ENCODE data around the gene AP1G2. TPM values are rescaled to one million over a fixed set of nuclear protein-coding genes. Genes with fewer than 3 reads are reported as not detected.
"Not testable (repeated sequence)": the region's sequence is repeated elsewhere in the genome, so short reads cannot be mapped to it uniquely, and the experiment has no call there.

AP1G2 gene
- total and polyA plus RNA-seq, 5 donors from 2014 or later: 56.1 to 329 (median 84.4) TPM

DNA sequence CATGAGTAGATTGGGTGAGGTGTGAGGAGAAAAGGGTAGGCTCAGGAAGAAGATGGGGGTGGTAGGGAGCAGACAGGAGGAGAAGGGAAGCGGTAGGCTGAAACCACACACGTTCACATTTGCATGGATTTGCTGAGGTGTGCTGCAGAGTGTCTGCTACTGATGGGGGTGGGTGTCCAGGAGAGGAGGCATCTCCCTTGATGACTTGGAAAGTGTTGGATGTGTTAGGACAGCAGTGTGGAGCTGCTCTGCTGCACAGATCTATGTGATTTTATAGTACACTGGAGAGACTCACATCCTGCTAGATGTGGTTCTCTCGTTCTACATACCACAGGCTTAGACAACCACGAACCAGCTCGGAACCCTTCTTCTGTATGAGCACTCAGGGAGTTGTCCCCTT is 25.3 kb downstream of the AP1G2 start:
- ATAC-seq (ENCODE audit: low read depth in 2 of 2) (no peak), DNase-seq (no peak)
- Mint-ChIP-seq H3K36me3 (no peaks in the 10 kb centered on the region), H3K27me3 (peaks cover 15% of the 10 kb centered on the region), H3K4me3 (no peak overlapping the region), H3K27ac (no peak overlapping the region), H3K4me1 (no peaks in the 10 kb centered on the region), H3K9me3 (peaks cover 0 to 1% (median 0%) of the 10 kb centered on the region in 7 donors)
- Histone ChIP-seq H3K27me3 (ENCODE audit: control insufficient read depth, insufficient read depth, low read length) (no peaks in the 10 kb centered on the region), H3K27ac (ENCODE audit: insufficient read depth, low read length, poor library complexity, severe bottlenecking) (no peak overlapping the region), H3K9me3 (ENCODE audit: control insufficient read depth in 2 of 2, low read length in 2 of 2) (no peaks in the 10 kb centered on the region), H3K4me1 (ENCODE audit: control insufficient read depth, insufficient read depth, low read length, poor library complexity, severe bottlenecking) (no peaks in the 10 kb centered on the region), H3K4me3 (ENCODE audit: low read depth, low read length) (no peak overlapping the region), H3K36me3 (ENCODE audit: control insufficient read depth, insufficient read depth, low read length) (no peaks in the 10 kb centered on the region)

DNA sequence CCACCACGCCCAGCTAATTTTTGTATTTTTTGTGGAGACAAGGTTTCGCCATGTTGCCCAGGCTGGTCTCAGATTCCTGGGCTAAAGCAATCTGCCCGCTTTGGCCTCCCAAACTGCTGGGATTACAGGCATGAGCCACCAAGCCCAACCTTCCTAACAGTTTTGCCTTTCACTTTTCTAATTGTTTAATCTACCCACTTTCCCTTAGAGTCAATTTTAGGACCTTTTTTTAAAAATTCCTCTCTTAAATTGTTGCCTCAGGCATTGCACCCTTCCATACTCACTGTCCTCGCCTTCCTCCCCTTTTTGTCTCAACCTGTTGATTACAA is 27.5 kb downstream of the AP1G2 start:
- no peaks in the 10 kb centered on the region for H3K4me1 ChIP-seq (ENCODE audit: control insufficient read depth, insufficient read depth, low read length, poor library complexity, severe bottlenecking)
- no peak overlapping the region for H3K27ac Mint-ChIP-seq
- no peaks in the 10 kb centered on the region for H3K9me3 ChIP-seq (ENCODE audit: control insufficient read depth in 2 of 2, low read length in 2 of 2)
- no peak overlapping the region for H3K4me3 Mint-ChIP-seq
- no peaks in the 10 kb centered on the region for H3K36me3 ChIP-seq (ENCODE audit: control insufficient read depth, insufficient read depth, low read length)
- H3K27ac ChIP-seq (ENCODE audit: insufficient read depth, low read length, poor library complexity, severe bottlenecking): no peak overlapping the region
- no peaks in the 10 kb centered on the region for H3K4me1 Mint-ChIP-seq
- no peaks in the 10 kb centered on the region for H3K36me3 Mint-ChIP-seq
- peaks cover 15% of the 10 kb centered on the region for H3K27me3 Mint-ChIP-seq
- ATAC-seq (ENCODE audit: low read depth in 2 of 2) (no peak), DNase-seq (no peak)
- H3K27me3 ChIP-seq (ENCODE audit: control insufficient read depth, insufficient read depth, low read length): no peaks in the 10 kb centered on the region
- H3K4me3 ChIP-seq (ENCODE audit: low read depth, low read length): no peak overlapping the region
- peaks cover 0 to 1% (median 0%) of the 10 kb centered on the region in 7 donors for H3K9me3 Mint-ChIP-seq

DNA sequence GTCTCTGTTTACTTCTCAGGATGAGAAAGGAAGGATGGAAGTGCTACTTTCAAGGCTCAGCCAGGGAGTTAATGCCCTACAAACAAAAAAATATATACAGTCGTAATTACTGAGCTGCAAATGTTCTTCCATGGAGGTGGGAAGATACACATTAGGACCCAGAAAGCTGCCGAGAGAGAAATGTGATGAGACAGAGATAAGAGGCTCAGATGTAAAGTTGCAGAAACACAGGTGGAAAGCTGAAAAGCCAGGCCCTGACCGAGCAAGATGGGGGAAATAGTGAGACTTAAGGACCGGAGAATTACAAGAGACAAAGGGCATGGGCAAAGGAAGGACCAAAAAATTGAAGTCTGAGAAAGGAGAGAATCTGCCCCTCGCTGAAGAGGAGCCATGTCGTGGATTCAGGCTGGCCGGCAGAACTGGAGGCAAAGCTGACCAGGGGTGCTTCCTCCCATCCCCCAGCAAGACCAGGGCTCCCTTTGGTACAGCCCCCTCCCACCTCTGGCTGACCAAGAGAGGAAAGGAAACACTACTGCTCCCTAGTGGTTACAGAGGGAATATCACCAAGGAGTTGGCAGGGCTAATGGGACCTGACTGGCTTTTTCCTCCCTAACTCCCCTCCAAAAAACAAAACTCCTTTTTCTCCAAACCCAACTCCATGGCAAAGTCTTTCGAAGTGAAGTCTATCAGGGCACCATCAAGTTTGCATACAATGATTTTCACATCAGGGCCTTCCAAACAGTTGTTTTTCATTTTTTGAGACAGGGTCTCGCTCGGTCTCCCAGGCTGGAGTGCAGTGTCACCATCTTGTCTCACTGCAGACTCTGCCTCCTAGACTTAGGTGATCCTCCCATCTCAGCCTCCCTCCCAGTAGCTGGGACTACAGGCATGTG is 28.1 kb downstream of the AP1G2 start:
- Histone ChIP-seq H3K36me3 (ENCODE audit: control insufficient read depth, insufficient read depth, low read length) (no peaks in the 10 kb centered on the region), H3K9me3 (ENCODE audit: control insufficient read depth in 2 of 2, low read length in 2 of 2) (no peaks in the 10 kb centered on the region), H3K4me3 (ENCODE audit: low read depth, low read length) (no peak overlapping the region), H3K27ac (ENCODE audit: insufficient read depth, low read length, poor library complexity, severe bottlenecking) (no peak overlapping the region), H3K27me3 (ENCODE audit: control insufficient read depth, insufficient read depth, low read length) (no peaks in the 10 kb centered on the region), H3K4me1 (ENCODE audit: control insufficient read depth, insufficient read depth, low read length, poor library complexity, severe bottlenecking) (no peaks in the 10 kb centered on the region)
- H3K4me1 Mint-ChIP-seq: no peaks in the 10 kb centered on the region
- DNase-seq (peak in 2 of 3 donors; percentile 25 to 33), ATAC-seq (ENCODE audit: low read depth in 2 of 2) (peak; percentile 57 to 60)
- peaks cover 11% of the 10 kb centered on the region for H3K27me3 Mint-ChIP-seq
- no peak overlapping the region for H3K4me3 Mint-ChIP-seq
- H3K36me3 Mint-ChIP-seq: no peaks in the 10 kb centered on the region
- H3K9me3 Mint-ChIP-seq: peaks cover 0 to 1% (median 0%) of the 10 kb centered on the region in 7 donors
- peak overlapping the region in 1 of 3 donors; percentile 8 for H3K27ac Mint-ChIP-seq

DNA sequence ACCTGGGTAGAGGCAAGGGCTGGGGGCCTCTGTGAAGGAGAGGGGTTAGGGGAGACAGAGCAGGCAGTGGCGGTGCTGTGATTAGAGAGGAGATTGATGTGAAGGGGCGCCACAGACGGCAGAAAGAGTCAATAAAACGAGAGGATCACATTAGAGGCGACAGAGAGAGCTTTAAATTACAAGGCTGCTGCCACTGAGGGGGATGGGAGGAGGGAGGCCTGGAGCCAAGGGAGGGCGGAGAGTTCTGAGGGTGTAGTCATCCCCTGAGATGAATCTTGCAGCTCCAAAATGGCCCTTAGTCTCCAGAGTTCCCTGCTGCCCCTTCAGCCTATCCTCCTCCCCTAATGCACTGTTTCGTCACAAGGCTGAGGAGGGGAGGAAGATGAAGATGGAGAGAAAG is 28.8 kb downstream of the AP1G2 start:
- no peaks in the 10 kb centered on the region for H3K36me3 Mint-ChIP-seq
- no peaks in the 10 kb centered on the region for H3K4me1 Mint-ChIP-seq
- H3K27me3 ChIP-seq (ENCODE audit: control insufficient read depth, insufficient read depth, low read length): no peaks in the 10 kb centered on the region
- H3K4me1 ChIP-seq (ENCODE audit: control insufficient read depth, insufficient read depth, low read length, poor library complexity, severe bottlenecking): no peaks in the 10 kb centered on the region
- no peak overlapping the region for H3K4me3 ChIP-seq (ENCODE audit: low read depth, low read length)
- H3K9me3 ChIP-seq (ENCODE audit: control insufficient read depth in 2 of 2, low read length in 2 of 2): no peaks in the 10 kb centered on the region
- peaks cover 0 to 1% (median 0%) of the 10 kb centered on the region in 7 donors for H3K9me3 Mint-ChIP-seq
- ATAC-seq (ENCODE audit: low read depth in 2 of 2): no peak
- H3K4me3 Mint-ChIP-seq: no peak overlapping the region
- H3K27ac ChIP-seq (ENCODE audit: insufficient read depth, low read length, poor library complexity, severe bottlenecking): no peak overlapping the region
- no peaks in the 10 kb centered on the region for H3K36me3 ChIP-seq (ENCODE audit: control insufficient read depth, insufficient read depth, low read length)
- no peak overlapping the region for H3K27ac Mint-ChIP-seq
- DNase-seq: no peak
- peaks cover 10% of the 10 kb centered on the region for H3K27me3 Mint-ChIP-seq

DNA sequence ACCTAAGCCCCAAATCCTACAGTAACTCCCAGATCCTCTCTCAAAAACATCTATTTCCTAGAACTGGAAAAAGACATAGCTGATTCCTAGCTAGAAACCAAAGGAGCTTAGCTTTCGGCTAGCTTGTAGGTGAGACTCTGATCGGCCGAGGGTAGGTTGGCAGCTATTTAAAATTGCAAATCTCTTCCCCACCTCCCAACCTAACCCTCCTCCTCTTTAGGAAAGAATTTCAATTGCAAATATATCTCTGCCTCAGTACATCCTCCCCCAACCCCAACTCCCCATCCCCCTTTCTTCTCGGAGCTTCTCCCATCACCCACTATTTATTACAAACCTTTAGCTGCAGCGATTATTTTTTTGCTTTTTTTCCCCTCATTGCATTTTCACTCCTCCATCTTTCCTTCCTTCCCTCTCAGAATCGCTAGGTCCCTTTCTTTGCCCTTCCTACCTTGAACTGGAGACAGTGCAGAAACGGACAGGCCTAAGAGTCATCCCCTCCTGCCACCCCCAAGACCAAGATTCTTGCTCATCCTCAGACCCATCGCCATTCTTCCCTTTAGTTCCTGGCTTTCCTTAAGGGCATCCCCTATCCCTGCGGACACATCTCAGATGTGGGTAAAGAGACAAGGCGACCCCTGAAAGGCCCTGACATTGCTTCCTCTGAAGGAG is 29.4 kb downstream of the AP1G2 start:
- no peaks in the 10 kb centered on the region for H3K27me3 ChIP-seq (ENCODE audit: control insufficient read depth, insufficient read depth, low read length)
- Mint-ChIP-seq H3K4me3 (no peak overlapping the region), H3K9me3 (peaks cover 0 to 1% (median 0%) of the 10 kb centered on the region in 7 donors), H3K27me3 (peaks cover 10% of the 10 kb centered on the region), H3K36me3 (no peaks in the 10 kb centered on the region), H3K27ac (peak overlapping the region in 1 of 3 donors; percentile 29), H3K4me1 (no peaks in the 10 kb centered on the region)
- DNase-seq (no peak), ATAC-seq (ENCODE audit: low read depth in 2 of 2) (no peak)
- no peaks in the 10 kb centered on the region for H3K9me3 ChIP-seq (ENCODE audit: control insufficient read depth in 2 of 2, low read length in 2 of 2)
- no peaks in the 10 kb centered on the region for H3K4me1 ChIP-seq (ENCODE audit: control insufficient read depth, insufficient read depth, low read length, poor library complexity, severe bottlenecking)
- no peak overlapping the region for H3K27ac ChIP-seq (ENCODE audit: insufficient read depth, low read length, poor library complexity, severe bottlenecking)
- H3K4me3 ChIP-seq (ENCODE audit: low read depth, low read length): no peak overlapping the region
- H3K36me3 ChIP-seq (ENCODE audit: control insufficient read depth, insufficient read depth, low read length): no peaks in the 10 kb centered on the region

DNA sequence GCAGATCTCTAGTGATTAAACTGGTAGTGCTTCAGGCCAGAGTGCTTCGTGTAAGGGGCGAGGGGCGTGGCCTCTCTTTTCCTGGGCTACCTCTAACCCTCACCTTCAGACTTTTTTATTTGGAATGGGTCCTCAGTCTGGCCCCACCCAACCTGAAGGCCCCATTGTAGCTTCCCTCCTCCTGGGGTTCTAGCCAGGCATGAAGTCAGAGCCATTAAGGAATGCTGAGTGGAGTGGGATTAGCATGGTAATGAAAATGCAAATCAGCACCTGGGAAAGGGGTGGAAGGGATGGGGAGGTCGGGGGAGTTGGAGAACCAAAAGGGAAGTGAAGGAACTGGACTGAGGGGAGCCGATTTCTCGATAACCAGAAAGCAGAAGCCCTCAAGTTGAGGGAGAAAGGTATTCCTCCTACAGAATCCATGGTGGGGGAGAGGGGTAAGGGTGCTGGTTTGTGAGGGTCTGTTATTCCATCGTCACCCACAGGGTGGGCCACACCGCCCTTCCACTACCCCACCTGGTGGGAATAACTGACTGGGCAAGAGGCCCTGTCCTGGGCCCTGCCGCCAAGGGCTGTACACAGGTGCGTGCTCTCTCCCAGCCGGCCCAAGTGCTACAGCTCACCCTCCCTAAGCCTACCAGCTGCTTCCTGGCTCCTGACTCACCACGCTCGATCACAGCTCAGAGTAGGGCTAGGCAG is 30.1 kb downstream of the AP1G2 start:
- H3K36me3 ChIP-seq (ENCODE audit: control insufficient read depth, insufficient read depth, low read length): no peaks in the 10 kb centered on the region
- peaks cover 0 to 1% (median 0%) of the 10 kb centered on the region in 7 donors for H3K9me3 Mint-ChIP-seq
- no peak overlapping the region for H3K4me3 Mint-ChIP-seq
- H3K27ac Mint-ChIP-seq: no peak overlapping the region
- no peak for ATAC-seq (ENCODE audit: low read depth in 2 of 2)
- H3K27me3 Mint-ChIP-seq: peaks cover 10% of the 10 kb centered on the region
- H3K36me3 Mint-ChIP-seq: no peaks in the 10 kb centered on the region
- no peak overlapping the region for H3K4me3 ChIP-seq (ENCODE audit: low read depth, low read length)
- no peaks in the 10 kb centered on the region for H3K4me1 Mint-ChIP-seq
- DNase-seq: no peak
- H3K27me3 ChIP-seq (ENCODE audit: control insufficient read depth, insufficient read depth, low read length): no peaks in the 10 kb centered on the region
- no peaks in the 10 kb centered on the region for H3K9me3 ChIP-seq (ENCODE audit: control insufficient read depth in 2 of 2, low read length in 2 of 2)
- no peaks in the 10 kb centered on the region for H3K4me1 ChIP-seq (ENCODE audit: control insufficient read depth, insufficient read depth, low read length, poor library complexity, severe bottlenecking)
- no peak overlapping the region for H3K27ac ChIP-seq (ENCODE audit: insufficient read depth, low read length, poor library complexity, severe bottlenecking)

DNA sequence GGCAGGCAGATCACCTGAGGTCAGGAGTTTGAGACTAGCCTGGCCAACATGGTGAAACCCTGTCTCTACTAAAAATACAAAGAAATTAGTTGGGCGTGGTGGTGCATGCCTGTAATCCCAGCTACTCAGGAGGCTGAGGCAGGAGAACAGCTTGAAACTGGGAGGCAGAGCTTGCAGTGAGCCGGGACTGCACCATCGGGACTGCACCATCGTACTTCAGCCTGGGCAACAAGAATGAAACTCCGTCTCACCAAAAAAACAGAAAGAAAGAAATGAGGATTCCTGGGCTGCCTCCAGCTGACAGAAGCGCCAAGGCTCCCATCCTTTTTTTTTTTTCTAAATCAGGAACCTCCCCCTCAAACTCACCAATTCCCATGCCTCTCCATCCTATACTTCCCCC is 30.7 kb downstream of the AP1G2 start:
- not testable (repeated sequence) for H3K4me3 ChIP-seq (ENCODE audit: low read depth, low read length); ATAC-seq (ENCODE audit: low read depth in 2 of 2); H3K9me3 ChIP-seq (ENCODE audit: control insufficient read depth in 2 of 2, low read length in 2 of 2); H3K27me3 Mint-ChIP-seq; H3K36me3 ChIP-seq (ENCODE audit: control insufficient read depth, insufficient read depth, low read length); H3K36me3 Mint-ChIP-seq; DNase-seq; H3K4me1 ChIP-seq (ENCODE audit: control insufficient read depth, insufficient read depth, low read length, poor library complexity, severe bottlenecking); H3K4me3 Mint-ChIP-seq; H3K9me3 Mint-ChIP-seq; H3K27ac ChIP-seq (ENCODE audit: insufficient read depth, low read length, poor library complexity, severe bottlenecking); H3K4me1 Mint-ChIP-seq; H3K27me3 ChIP-seq (ENCODE audit: control insufficient read depth, insufficient read depth, low read length); H3K27ac Mint-ChIP-seq

Measured in CD4-positive, CD25-positive, alpha-beta regulatory T cell (primary cell).